Measurements from ENCODE around the gene METRNL. TPM values are rescaled to one million over a fixed set of nuclear protein-coding genes. Genes with fewer than 3 reads are reported as not detected.

METRNL gene
- total RNA-seq, 1 experiment from 2014 or later, result 58.7 TPM

DNA sequence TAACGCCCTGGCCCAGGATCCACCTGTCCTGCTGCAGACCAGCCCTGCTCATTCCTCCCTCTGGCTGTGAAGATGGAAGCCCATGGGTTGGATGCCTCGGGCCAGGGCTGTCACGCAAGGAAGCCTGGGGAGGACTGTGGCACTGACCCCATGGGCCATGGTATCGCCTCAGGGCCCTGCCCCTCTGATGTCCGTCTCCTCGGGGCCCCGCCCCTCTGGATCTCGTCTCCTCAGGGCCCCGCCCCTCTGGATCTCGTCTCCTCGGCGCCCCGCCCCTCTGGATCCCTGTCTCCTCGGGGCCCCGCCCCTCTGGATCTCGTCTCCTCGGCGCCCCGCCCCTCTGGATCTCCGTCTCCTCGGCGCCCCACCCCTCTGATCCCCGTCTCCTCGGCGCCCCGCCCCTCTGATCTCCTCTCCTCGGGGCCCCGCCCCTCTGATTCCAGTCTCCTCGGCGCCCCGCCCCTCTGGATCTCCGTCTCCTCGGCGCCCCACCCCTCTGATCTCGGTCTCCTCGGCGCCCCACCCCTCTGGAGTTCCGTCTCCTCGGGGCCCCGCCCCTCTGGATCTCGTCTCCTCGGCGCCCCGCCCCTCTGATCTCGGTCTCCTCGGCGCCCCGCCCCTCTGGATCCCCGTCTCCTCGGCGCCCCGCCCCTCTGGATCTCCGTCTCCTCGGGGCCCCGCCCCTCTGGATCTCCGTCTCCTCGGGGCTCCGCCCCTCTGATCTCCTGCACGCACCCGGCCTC is 24.0 kb downstream of the METRNL start:
- TF ChIP-seq EZH2 (IDR thresholded peaks at IDR 0.05) (no peak), POLR2A (IDR thresholded peaks at IDR 0.05; ENCODE audit: borderline replicate concordance, extremely low read depth, insufficient read depth, insufficient read length) (no peak), JUND (IDR thresholded peaks at IDR 0.05) (no peak), EGR1 (IDR thresholded peaks at IDR 0.05; ENCODE audit: low read depth) (no peak)
- TF ChIP-seq, protein P1, sequence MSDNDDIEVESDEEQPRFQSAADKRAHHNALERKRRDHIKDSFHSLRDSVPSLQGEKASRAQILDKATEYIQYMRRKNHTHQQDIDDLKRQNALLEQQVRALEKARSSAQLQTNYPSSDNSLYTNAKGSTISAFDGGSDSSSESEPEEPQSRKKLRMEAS (IDR thresholded peaks at IDR 0.05), result no peak
- no peak overlapping the region for H3K9ac ChIP-seq (ENCODE audit: low read length)
- peak overlapping the region; percentile 65 for H3K4me2 ChIP-seq (ENCODE audit: low read length)
- CTCF ChIA-PET, result no interaction called here
- POLR2A ChIA-PET, result no interaction called here
- no peaks in the 10 kb centered on the region for H4K20me1 ChIP-seq (ENCODE audit: insufficient read depth)
- no peaks in the 10 kb centered on the region for H3K27me3 ChIP-seq (ENCODE audit: insufficient read depth, low read length)
- RAD21 ChIA-PET (ENCODE audit: low non-redundant PET in 1 of 2, low total read pairs in 2 of 2, uncharacterized antibody in 2 of 2, unreplicated experiment in 2 of 2), result no interaction called here
- H3K4me3 ChIP-seq (replicated peaks in 1 of 2; ENCODE audit: low read depth in 1 of 2, low read length in 2 of 2), result peak overlapping the region; percentile 3 to 9; a peak in 1 of 4 replicates
- H3K9me3 ChIP-seq (ENCODE audit: control insufficient read depth in 1 of 2, insufficient read depth in 1 of 2, low read depth in 1 of 2, low read length in 2 of 2), result peaks cover 0 to 2% of the 10 kb centered on the region in 2 experiments; a peak in 1 of 4 replicates
- peak; percentile 65 for ATAC-seq
- no peaks in the 10 kb centered on the region for H3K9me2 ChIP-seq (ENCODE audit: insufficient read depth)
- peak overlapping the region; percentile 20; the same call in 1 of the 2 replicates for H3K27ac ChIP-seq (ENCODE audit: low read depth, low read length)
- DNase-seq (ENCODE audit: low read depth, low spot score), result peak; percentile 66
- no peak overlapping the region for H2AFZ ChIP-seq (ENCODE audit: low read depth, low read length, poor library complexity, severe bottlenecking)
- H3K36me3 ChIP-seq (ENCODE audit: control insufficient read depth in 1 of 2, insufficient read depth in 2 of 2, low read length in 2 of 2), result no peaks in the 10 kb centered on the region
- H3K4me1 ChIP-seq (ENCODE audit: control insufficient read depth in 1 of 2, insufficient read depth in 2 of 2, low read length in 2 of 2), result peaks cover 13 to 35% of the 10 kb centered on the region in 2 experiments
- BruUV-seq (replicated peaks), result no TSS peak
- intact Hi-C loops (cut with micrococcal nuclease), result no loop called here
- no peaks in the 10 kb centered on the region for H3K79me2 ChIP-seq (ENCODE audit: insufficient read depth, low read length)

DNA sequence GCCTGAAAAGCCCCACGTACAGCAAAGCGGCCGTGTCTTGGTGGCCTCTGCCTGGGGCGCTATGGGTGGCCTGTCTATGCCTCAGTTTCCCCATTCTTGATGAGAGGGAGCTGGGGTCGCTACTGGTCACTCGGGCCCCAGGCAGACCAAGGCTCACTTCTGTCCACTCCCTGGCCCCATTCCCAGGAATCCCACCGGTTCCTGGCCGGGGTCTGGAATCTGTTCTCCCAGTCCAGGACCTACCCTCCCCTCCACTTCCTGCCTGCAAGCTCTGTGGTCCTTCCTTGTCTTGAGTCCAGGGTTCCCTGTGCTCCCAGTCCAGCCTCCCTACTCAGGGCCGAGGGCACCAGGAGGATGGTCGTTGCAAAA is 24.5 kb downstream of the METRNL start:
- intact Hi-C loops (cut with micrococcal nuclease), result no loop called here
- H3K9me2 ChIP-seq (ENCODE audit: insufficient read depth), result no peaks in the 10 kb centered on the region
- H3K9me3 ChIP-seq (ENCODE audit: control insufficient read depth in 1 of 2, insufficient read depth in 1 of 2, low read depth in 1 of 2, low read length in 2 of 2), result peaks cover 0 to 8% of the 10 kb centered on the region in 2 experiments; a peak in 1 of 4 replicates
- H3K4me1 ChIP-seq (ENCODE audit: control insufficient read depth in 1 of 2, insufficient read depth in 2 of 2, low read length in 2 of 2), result peaks cover 13 to 36% of the 10 kb centered on the region in 2 experiments
- ChIA-PET CTCF (no interaction called here), POLR2A (no interaction called here), RAD21 (ENCODE audit: low non-redundant PET in 1 of 2, low total read pairs in 2 of 2, uncharacterized antibody in 2 of 2, unreplicated experiment in 2 of 2) (no interaction called here)
- H3K79me2 ChIP-seq (ENCODE audit: insufficient read depth, low read length), result no peaks in the 10 kb centered on the region
- no peaks in the 10 kb centered on the region for H3K36me3 ChIP-seq (ENCODE audit: control insufficient read depth in 1 of 2, insufficient read depth in 2 of 2, low read length in 2 of 2)
- H3K27ac ChIP-seq (ENCODE audit: low read depth, low read length), result no peak overlapping the region; the same call in 1 of the 2 replicates
- no peaks in the 10 kb centered on the region for H4K20me1 ChIP-seq (ENCODE audit: insufficient read depth)
- H3K4me2 ChIP-seq (ENCODE audit: low read length), result peak overlapping the region; percentile 65
- TF ChIP-seq POLR2A (IDR thresholded peaks at IDR 0.05; ENCODE audit: borderline replicate concordance, extremely low read depth, insufficient read depth, insufficient read length) (no peak), SP1 (IDR thresholded peaks at IDR 0.05; ENCODE audit: low read depth) (no peak), JUND (IDR thresholded peaks at IDR 0.05) (no peak)
- no TSS peak for BruUV-seq (replicated peaks)
- DNase-seq (ENCODE audit: low read depth, low spot score) (no peak), ATAC-seq (no peak)
- H2AFZ ChIP-seq (ENCODE audit: low read depth, low read length, poor library complexity, severe bottlenecking), result no peak overlapping the region
- H3K27me3 ChIP-seq (ENCODE audit: insufficient read depth, low read length), result no peaks in the 10 kb centered on the region
- H3K9ac ChIP-seq (ENCODE audit: low read length), result no peak overlapping the region
- no peak overlapping the region; a peak in 1 of 4 replicates for H3K4me3 ChIP-seq (replicated peaks in 1 of 2; ENCODE audit: low read depth in 1 of 2, low read length in 2 of 2)
